ENCODE results near the gene TGFA. TPM values are rescaled to one million over a fixed set of nuclear protein-coding genes. Genes with fewer than 3 reads are reported as not detected.

Gene TGFA
- total and polyA plus RNA-seq, 2 experiments from 2014 or later: 1.4 to 6.5 TPM

DNA sequence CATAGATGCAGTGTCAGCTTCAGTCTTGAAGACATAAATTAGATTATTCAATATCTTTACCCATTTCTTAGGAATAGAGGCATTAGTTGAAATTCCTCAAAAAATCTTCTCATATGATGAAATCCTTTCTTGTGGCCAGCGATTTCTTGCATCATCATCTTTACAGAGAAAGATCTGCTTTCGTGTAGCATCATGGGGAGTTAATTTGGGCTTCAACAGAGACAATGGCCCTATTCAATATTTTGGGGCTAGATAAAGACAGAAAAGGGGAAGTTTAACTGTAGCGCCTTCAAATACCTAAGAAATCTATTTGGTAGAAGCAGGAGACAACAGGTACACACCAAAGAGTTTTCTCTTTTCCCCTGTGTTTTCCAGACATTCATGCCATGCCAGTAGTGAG, 73.8 kb downstream of the TGFA start:
- no peak overlapping the region for H2AFZ ChIP-seq
- no peak for TF ChIP-seq NANOG (IDR thresholded peaks at IDR 0.05; ENCODE audit: borderline replicate concordance)
- no peak for TF ChIP-seq STAT1 (IDR thresholded peaks at IDR 0.05; ENCODE audit: unreplicated experiment)
- TF ChIP-seq, protein P1, sequence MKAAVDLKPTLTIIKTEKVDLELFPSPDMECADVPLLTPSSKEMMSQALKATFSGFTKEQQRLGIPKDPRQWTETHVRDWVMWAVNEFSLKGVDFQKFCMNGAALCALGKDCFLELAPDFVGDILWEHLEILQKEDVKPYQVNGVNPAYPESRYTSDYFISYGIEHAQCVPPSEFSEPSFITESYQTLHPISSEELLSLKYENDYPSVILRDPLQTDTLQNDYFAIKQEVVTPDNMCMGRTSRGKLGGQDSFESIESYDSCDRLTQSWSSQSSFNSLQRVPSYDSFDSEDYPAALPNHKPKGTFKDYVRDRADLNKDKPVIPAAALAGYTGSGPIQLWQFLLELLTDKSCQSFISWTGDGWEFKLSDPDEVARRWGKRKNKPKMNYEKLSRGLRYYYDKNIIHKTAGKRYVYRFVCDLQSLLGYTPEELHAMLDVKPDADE (IDR thresholded peaks at IDR 0.05): no peak
- no peak for TF ChIP-seq EZH2 (IDR thresholded peaks at IDR 0.05; ENCODE audit: low read depth, unreplicated experiment)
- TF ChIP-seq CREB1 (CRISPR knock-in tag; IDR thresholded peaks at IDR 0.05; ENCODE audit: low read depth): no peak
- no peaks in the 10 kb centered on the region for H3K27me3 ChIP-seq (ENCODE audit: insufficient read depth)
- H3K4me2 ChIP-seq: no peak overlapping the region
- no peak overlapping the region for H3K4me3 ChIP-seq
- no peak for ATAC-seq
- no peaks in the 10 kb centered on the region for H4K20me1 ChIP-seq (replicated peaks; ENCODE audit: insufficient read depth)
- no peaks in the 10 kb centered on the region for H3K9me3 Mint-ChIP-seq
- H3K36me3 Mint-ChIP-seq (ENCODE audit: low read depth): no peaks in the 10 kb centered on the region
- no peaks in the 10 kb centered on the region for H3K79me2 ChIP-seq (replicated peaks; ENCODE audit: insufficient read depth)
- DNase-seq (ENCODE audit: low spot score): no peak
- H3K4me1 Mint-ChIP-seq: peaks cover 7% of the 10 kb centered on the region; the same call in 2 of the 3 replicates
- no peaks in the 10 kb centered on the region for H3F3A ChIP-seq (replicated peaks; ENCODE audit: low read depth)
- peaks cover 7% of the 10 kb centered on the region for H3K27me3 Mint-ChIP-seq (ENCODE audit: insufficient read depth, low read depth, poor library complexity)
- H3K36me3 ChIP-seq (ENCODE audit: insufficient read depth): no peaks in the 10 kb centered on the region
- no peak overlapping the region for H3K27ac Mint-ChIP-seq
- H3K9me2 ChIP-seq (ENCODE audit: insufficient read depth): no peaks in the 10 kb centered on the region
- peaks cover 7% of the 10 kb centered on the region; the same call in 1 of the 2 replicates for H3K4me1 ChIP-seq (ENCODE audit: insufficient read depth)
- no peak overlapping the region for H3K4me3 Mint-ChIP-seq
- H3K27ac ChIP-seq (ENCODE audit: low read depth): no peak overlapping the region

- Mint-ChIP-seq H3K36me3 (ENCODE audit: low read depth) (no peaks in the 10 kb centered on the region), H3K27ac (no peak overlapping the region), H3K27me3 (ENCODE audit: insufficient read depth, low read depth, poor library complexity) (peaks cover 7% of the 10 kb centered on the region), H3K9me3 (no peaks in the 10 kb centered on the region), H3K4me3 (no peak overlapping the region), H3K4me1 (peaks cover 17% of the 10 kb centered on the region)
- Histone ChIP-seq H3K79me2 (replicated peaks; ENCODE audit: insufficient read depth) (no peaks in the 10 kb centered on the region), H3K4me2 (0 out of 2 replicates have a peak overlapping the region, but pooled peaks have one; percentile 53), H3K27ac (ENCODE audit: low read depth) (no peak overlapping the region), H3F3A (replicated peaks; ENCODE audit: low read depth) (no peaks in the 10 kb centered on the region), H4K20me1 (replicated peaks; ENCODE audit: insufficient read depth) (no peaks in the 10 kb centered on the region), H3K27me3 (ENCODE audit: insufficient read depth) (no peaks in the 10 kb centered on the region), H3K36me3 (ENCODE audit: insufficient read depth) (no peaks in the 10 kb centered on the region), H3K4me1 (ENCODE audit: insufficient read depth) (peaks cover 7% of the 10 kb centered on the region; the same call in 1 of the 2 replicates), H3K9me2 (ENCODE audit: insufficient read depth) (no peaks in the 10 kb centered on the region), H3K4me3 (no peak overlapping the region), H2AFZ (peak overlapping the region; percentile 11; the same call in 1 of the 2 replicates)
- DNase-seq (ENCODE audit: low spot score) (peak; percentile 87), ATAC-seq (peak; percentile 99)
- TF ChIP-seq POLR2AphosphoS5 (IDR thresholded peaks at IDR 0.05; ENCODE audit: low read depth) (no peak), ZNF462 (CRISPR knock-in tag; IDR thresholded peaks at IDR 0.05) (peak; percentile 86), NANOG (IDR thresholded peaks at IDR 0.05; ENCODE audit: borderline replicate concordance) (no peak), ZNF331 (CRISPR knock-in tag; IDR thresholded peaks at IDR 0.05; ENCODE audit: low read depth) (no peak), STAT1 (IDR thresholded peaks at IDR 0.05; ENCODE audit: unreplicated experiment) (no peak)
- TF ChIP-seq, protein P1 (IDR thresholded peaks at IDR 0.05): peak; percentile 56
- TF ChIP-seq, protein P2, sequence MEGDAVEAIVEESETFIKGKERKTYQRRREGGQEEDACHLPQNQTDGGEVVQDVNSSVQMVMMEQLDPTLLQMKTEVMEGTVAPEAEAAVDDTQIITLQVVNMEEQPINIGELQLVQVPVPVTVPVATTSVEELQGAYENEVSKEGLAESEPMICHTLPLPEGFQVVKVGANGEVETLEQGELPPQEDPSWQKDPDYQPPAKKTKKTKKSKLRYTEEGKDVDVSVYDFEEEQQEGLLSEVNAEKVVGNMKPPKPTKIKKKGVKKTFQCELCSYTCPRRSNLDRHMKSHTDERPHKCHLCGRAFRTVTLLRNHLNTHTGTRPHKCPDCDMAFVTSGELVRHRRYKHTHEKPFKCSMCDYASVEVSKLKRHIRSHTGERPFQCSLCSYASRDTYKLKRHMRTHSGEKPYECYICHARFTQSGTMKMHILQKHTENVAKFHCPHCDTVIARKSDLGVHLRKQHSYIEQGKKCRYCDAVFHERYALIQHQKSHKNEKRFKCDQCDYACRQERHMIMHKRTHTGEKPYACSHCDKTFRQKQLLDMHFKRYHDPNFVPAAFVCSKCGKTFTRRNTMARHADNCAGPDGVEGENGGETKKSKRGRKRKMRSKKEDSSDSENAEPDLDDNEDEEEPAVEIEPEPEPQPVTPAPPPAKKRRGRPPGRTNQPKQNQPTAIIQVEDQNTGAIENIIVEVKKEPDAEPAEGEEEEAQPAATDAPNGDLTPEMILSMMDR (conservative IDR thresholded peaks at IDR 0.05; ENCODE audit: low read depth in 2 of 2): no peak
Observed at GRCh38 chr2:70477441-70477844, 76.2 kb downstream of the TGFA start.
